Measurements from ENCODE around the gene CST7.
"Not testable (repeated sequence)": the region's sequence is repeated elsewhere in the genome, so short reads cannot be mapped to it uniquely, and the experiment has no call there.

CST7 gene

DNA sequence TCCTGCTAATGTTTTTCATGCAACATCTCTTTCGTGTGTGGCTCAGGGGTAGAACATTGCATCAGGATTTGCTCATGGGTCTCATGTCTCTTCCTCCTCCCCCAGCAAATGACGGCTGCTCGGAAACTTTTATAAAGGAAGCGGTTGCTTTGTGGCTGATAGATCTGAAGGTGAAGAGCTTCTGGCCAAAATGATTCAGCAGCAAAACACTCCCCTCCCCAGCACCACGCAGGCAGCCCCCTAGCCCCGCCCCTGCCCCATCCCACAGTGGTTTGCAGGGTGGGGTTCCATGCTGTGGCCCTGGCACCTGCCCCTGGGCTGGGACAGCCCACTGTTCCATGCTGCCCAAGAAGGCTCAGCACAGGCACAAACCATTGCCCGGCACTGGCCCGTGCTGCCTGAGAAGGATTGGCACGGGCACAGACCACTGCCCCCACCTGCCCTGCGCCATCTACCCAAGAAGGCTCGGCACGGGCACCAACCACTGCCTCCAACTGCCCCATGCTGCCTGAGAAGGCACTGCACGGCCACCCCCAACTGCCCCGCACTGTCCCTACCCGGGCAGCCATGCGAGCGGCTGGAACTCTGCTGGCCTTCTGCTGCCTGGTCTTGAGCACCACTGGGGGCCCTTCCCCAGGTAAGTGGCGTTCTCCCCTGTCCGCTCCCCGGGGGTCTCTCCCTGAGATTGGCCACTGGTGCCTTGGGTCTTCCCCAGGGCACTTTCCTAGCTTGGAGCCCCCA is at the start of gene CST7:
Gene CST7, plus strand, starts transcription at position 331 of the 741 bp plus-strand sequence. Its CDS starts 237 bp downstream, at position 568.
- peak; percentile 73 for DNase-seq

GRCh38 chr20:24906806-24907205 is 42.3 kb upstream of the CST7 start:
- no peak for DNase-seq

DNA sequence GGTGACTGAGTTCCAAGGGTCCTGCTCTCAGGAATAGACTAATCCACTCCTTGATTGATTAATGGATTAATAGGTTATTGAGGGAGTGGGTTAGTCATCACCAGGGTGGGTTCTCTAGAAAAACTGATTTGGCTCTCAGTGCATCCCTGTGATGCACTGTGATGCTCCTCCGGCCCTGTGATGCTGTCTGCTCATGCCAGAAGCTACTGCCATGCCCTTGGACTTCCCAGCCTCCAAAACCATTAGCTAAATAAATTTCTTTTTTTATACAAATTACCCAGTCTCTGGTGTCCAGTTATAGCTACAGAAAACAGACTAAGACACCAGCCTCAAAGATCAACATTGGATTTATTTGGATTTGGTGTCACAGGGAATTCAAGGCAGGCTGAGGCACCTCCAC is 40.4 kb upstream of the CST7 start:
- no peak for DNase-seq

- DNase-seq: no peak
Measured at GRCh38 chr20:24909086-24909780, 39.8 kb upstream of the CST7 start.

DNA sequence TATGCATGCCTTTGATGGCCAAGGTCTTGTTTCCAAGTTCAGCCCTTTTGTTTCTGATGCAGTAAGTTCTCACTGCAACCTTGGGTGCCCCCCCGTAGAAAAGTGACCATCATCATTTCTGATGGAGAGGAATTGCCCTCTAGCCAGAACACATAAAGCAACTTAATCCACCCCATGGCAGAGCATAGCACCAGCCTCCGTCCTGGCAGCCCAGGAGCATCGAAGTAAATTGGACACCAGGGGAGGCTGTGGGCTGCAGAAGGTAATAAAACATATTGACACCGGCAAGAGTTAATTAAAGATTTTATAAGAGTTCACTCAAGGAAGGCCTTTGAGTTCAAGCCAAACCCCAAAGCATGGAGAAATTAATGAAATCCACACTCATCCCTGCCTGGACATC is 39.2 kb upstream of the CST7 start:
- no peak for DNase-seq

DNA sequence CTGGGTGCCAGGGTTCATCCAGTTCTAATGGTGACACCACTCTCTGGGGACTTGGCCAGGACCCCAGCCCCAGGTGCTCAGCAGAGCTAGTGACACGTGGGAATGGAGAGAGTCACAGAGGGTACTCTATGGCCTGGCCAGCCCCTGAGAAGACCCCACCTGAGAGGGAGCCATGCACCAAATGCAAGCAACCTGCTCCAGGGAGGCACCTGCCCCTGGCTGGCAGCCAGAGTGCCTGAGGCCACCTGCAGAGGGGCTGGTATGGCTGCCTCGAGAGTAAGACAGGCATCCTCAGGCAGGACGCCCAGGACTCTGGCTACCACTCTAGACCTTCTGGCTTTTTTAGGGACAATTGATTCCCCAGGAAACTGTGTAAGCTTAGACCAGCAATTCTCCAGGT is 38.6 kb upstream of the CST7 start:
- DNase-seq: no peak

GRCh38 chr20:24911461-24911860 is 37.6 kb upstream of the CST7 start:
- DNase-seq: no peak

DNA sequence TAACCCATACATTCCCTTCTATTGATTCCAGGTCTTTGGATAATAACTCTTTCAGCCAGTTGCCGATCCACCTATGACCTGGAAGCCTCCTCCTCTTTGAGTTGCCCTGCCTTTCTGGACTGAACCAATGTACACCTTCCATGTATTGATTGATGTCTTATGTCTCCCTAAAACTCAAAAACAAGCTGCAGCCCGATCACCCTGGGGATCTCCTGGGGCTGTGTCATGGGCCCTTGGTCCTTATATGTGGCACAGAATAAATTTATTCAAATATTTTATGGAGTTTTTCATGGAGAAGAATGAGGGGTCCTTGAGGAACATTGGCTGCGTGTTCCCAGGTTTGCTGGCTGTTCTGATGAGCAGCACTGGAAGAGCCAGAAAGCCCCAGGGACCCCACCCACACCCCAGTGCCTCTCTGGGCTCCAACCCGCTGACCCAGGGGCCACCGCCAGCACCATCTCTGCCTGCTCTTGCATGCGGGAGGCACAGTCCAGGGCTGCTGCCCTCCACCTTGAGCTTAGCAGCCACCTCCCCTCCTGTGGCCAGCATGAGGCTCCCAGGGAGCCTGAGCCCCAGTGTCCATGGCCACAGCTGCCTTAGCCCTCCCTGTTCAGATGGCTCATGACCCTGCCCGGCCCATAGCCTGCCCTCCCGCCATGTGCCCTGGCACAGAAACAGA is 36.5 kb upstream of the CST7 start:
- no peak for DNase-seq

DNA sequence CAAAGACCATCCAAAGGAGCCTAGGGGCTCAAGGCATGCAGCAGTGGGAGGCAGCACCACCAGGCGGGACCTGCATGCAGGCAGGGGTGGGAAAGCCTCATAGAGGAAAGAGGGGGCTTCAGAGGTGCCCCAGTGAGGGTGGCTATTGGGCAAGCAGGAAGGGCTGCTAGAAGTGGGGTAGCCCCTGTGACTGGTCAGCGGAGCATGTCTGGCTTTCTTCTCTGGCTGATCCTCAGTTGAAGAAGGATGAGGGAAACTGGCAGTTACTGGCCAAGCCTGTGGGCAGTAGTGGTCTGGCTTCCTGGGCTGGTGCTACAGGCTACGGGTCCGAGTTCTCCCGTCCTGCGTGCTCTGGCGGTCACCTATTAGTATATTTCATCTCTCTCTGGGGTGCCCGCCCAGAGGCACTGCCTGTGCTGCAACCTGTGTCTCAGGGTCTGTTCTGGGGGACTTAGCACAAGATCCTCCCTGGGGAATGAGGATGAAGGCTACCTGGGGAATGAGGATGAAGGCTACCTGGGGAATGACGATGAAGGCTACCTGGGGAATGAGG is 35.9 kb upstream of the CST7 start:
- DNase-seq: no peak

- no peak for DNase-seq
Measured at GRCh38 chr20:24914388-24915241, 34.5 kb upstream of the CST7 start.

GRCh38 chr20:24915440-24915839 is 33.6 kb upstream of the CST7 start:
- no peak for DNase-seq

- DNase-seq: no peak
Measured at GRCh38 chr20:24915892-24916291, 33.2 kb upstream of the CST7 start.

GRCh38 chr20:24916412-24916811 is 32.7 kb upstream of the CST7 start:
- no peak for DNase-seq

- no peak for DNase-seq
Measured at GRCh38 chr20:24917056-24917455, 32.0 kb upstream of the CST7 start.

DNA sequence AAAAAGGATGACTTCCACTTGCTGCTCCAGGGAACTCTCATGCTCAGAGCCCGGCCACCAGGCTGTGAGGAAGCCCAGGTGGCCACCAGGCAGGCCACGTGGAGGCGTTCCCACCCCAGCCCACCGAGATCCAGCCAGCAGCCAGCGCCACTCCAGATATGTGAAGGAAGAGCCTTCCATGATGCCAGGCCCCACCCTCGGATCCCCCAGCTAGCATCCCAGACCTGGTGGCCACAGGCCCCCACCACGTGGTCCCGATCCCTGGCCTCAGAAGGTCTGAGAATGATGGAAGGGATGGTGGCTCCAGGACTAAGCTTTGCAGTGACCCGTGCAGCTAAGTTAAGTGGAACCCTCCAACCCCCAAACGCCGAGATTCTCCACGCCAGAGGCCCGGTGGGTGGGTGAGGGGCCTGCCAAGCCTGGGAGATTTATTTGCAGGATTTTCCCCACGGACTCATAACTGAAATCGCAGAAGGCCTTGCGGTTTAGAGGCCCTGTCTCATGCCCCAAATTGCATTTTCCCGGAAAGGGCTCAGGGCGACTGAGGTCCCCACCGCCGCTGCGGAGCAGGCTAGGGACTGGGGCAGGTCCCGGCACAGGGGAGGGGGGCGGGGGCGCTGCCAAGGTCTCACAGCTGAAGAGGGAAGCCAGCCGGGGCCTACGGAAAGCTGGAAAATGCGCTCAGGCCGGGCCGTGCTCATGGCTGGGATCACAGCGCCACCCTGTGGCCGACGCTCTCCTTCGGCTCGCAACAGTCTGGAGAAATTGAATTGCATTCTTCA is 31.1 kb upstream of the CST7 start:
- peak; percentile 61 for DNase-seq

- no peak for DNase-seq
Measured at GRCh38 chr20:24918579-24919566, 30.2 kb upstream of the CST7 start.

GRCh38 chr20:24919665-24920064 is 29.4 kb upstream of the CST7 start:
- not testable (repeated sequence) for DNase-seq

DNA sequence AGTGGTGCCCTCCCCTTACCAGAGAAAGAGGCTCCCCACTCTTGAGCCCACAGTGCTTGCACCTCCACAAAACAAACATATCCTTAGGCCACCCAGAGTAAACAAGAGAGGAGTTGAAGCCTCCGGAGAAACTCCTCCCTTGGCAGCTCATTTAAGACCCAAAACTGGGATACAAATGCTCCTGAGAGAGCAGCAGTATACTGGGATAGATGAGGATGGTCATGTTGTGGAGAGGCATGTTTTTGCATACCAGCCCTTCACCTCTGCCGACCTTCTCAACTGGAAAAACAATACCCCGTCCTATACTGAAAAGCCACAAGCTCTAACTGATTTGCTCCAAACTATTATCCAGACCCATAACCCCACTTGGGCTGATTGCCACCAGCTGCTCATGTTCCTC is 28.4 kb upstream of the CST7 start:
- not testable (repeated sequence) for DNase-seq

- not testable (repeated sequence) for DNase-seq
Measured at GRCh38 chr20:24929259-24929658, 19.8 kb upstream of the CST7 start.
